H9 (cell line): Measurements from ENCODE around the gene TDRKH. TPM values are rescaled to one million over a fixed set of nuclear protein-coding genes. Genes with fewer than 3 reads are reported as not detected.

Experiments
- DNase-seq: peaks from one replicate; pipeline ENCODE4 v3.0.0-alpha.2; 2017
- H2AFZ ChIP-seq: one replicate; pipeline ENCODE4 v1.6.1; 2013; ENCODE audit warnings: mild to moderate bottlenecking, low read length, control low read depth, moderate library complexity
- H2AK5ac ChIP-seq: 2 replicates; pipeline ENCODE4 v1.6.1; 2013; ENCODE audit warnings: low read length, control low read depth, mixed read lengths; ENCODE audit not compliant: insufficient read length
- H2BK120ac ChIP-seq: one replicate; pipeline ENCODE4 v1.6.1; 2013; ENCODE audit warnings: low read depth, mild to moderate bottlenecking, low read length, control low read depth, inconsistent platforms; ENCODE audit not compliant: poor library complexity, severe bottlenecking
- H2BK12ac ChIP-seq: 2 replicates; pipeline ENCODE4 v1.6.1; 2013; ENCODE audit warnings: low read length, control low read depth, mixed read lengths, low read depth; ENCODE audit not compliant: insufficient read length
- H2BK15ac ChIP-seq: 2 replicates; pipeline ENCODE4 v1.6.1; 2013; ENCODE audit warnings: low read depth, low read length, control low read depth
- H2BK20ac ChIP-seq: one replicate; pipeline ENCODE4 v1.6.1; 2013; ENCODE audit warnings: low read depth, mild to moderate bottlenecking, low read length, control low read depth, inconsistent platforms; ENCODE audit not compliant: poor library complexity, severe bottlenecking
- H2BK5ac ChIP-seq: 2 replicates; pipeline ENCODE4 v1.6.1; 2013; ENCODE audit warnings: low read length, control low read depth, mixed read lengths; ENCODE audit not compliant: insufficient read length
- H3K14ac ChIP-seq: 2 replicates; pipeline ENCODE4 v1.6.1; 2013; ENCODE audit warnings: low read length, control low read depth; ENCODE audit not compliant: insufficient read depth
- H3K18ac ChIP-seq: 2 replicates; pipeline ENCODE4 v1.6.1; 2013; ENCODE audit warnings: low read depth, mild to moderate bottlenecking, mixed read lengths, low read length, control low read depth; ENCODE audit not compliant: insufficient read length
- H3K23ac ChIP-seq: 2 replicates; pipeline ENCODE4 v1.6.1; 2013; ENCODE audit warnings: low read length, control low read depth, mixed read lengths, low read depth; ENCODE audit not compliant: insufficient read length
- H3K23me2 ChIP-seq: 2 replicates; pipeline ENCODE4 v1.6.1; 2013; ENCODE audit warnings: low read depth, mild to moderate bottlenecking, mixed read lengths, low read length, control low read depth; ENCODE audit not compliant: insufficient read length, poor library complexity, severe bottlenecking
- H3K27ac ChIP-seq: 2 replicates; pipeline ENCODE4 v1.5.1; 2013; ENCODE audit warnings: low read length, control low read depth, mixed read lengths, low read depth; ENCODE audit not compliant: insufficient read length
- H3K27me3 ChIP-seq: 2 replicates; pipeline ENCODE4 v1.6.1; 2013; ENCODE audit warnings: low read length, control low read depth, inconsistent platforms; ENCODE audit not compliant: insufficient read depth
- H3K4ac ChIP-seq: 2 replicates; pipeline ENCODE4 v1.6.1; 2013; ENCODE audit warnings: low read depth, mild to moderate bottlenecking, control low read depth, inconsistent platforms, low read length, moderate library complexity
- H3K4me1 ChIP-seq: 2 replicates; pipeline ENCODE4 v1.6.1; 2013; ENCODE audit warnings: low read length, control low read depth, inconsistent platforms; ENCODE audit not compliant: insufficient read depth
- H3K4me2 ChIP-seq: 2 replicates; pipeline ENCODE4 v1.6.1; 2013; ENCODE audit warnings: low read length, control low read depth, mixed read lengths; ENCODE audit not compliant: insufficient read length, insufficient read depth
- H3K56ac ChIP-seq: 2 replicates; pipeline ENCODE4 v1.6.1; 2013; ENCODE audit warnings: low read depth, mild to moderate bottlenecking, mixed read lengths, low read length, control low read depth; ENCODE audit not compliant: insufficient read length
- H3K79me1 ChIP-seq: 2 replicates; pipeline ENCODE4 v1.6.1; 2013; ENCODE audit warnings: low read depth, mild to moderate bottlenecking, moderate library complexity, low read length, control low read depth, inconsistent platforms; ENCODE audit not compliant: insufficient read depth, poor library complexity, severe bottlenecking
- H3K79me2 ChIP-seq: 2 replicates; pipeline ENCODE4 v1.6.1; 2013; ENCODE audit warnings: low read length, control low read depth, inconsistent platforms; ENCODE audit not compliant: insufficient read depth
- H3K9ac ChIP-seq: 2 replicates; pipeline ENCODE4 v1.6.1; 2013; ENCODE audit warnings: low read length, control low read depth, mixed read lengths; ENCODE audit not compliant: insufficient read length; ENCODE audit errors: extremely low read depth
- H3K9me3 ChIP-seq: one replicate; pipeline ENCODE4 v1.6.1; 2013; ENCODE audit warnings: low read depth, low read length, inconsistent platforms; ENCODE audit not compliant: control insufficient read depth
- H3T11ph ChIP-seq: one replicate; pipeline ENCODE4 v1.6.1; 2013; ENCODE audit warnings: mild to moderate bottlenecking, low read length, control low read depth, inconsistent platforms
- H4K20me1 ChIP-seq: one replicate; pipeline ENCODE4 v1.6.1; 2013; ENCODE audit not compliant: control insufficient read depth, insufficient read length, insufficient read depth
- H4K5ac ChIP-seq: 2 replicates; pipeline ENCODE4 v1.6.1; 2013; ENCODE audit warnings: low read depth, mild to moderate bottlenecking, mixed read lengths, low read length, control low read depth; ENCODE audit not compliant: insufficient read length
- H4K8ac ChIP-seq: replicated peaks from 2 replicates; pipeline ENCODE4 v1.6.1; 2013; ENCODE audit warnings: low read length, control low read depth, mixed read lengths, low read depth; ENCODE audit not compliant: insufficient read length
- H4K91ac ChIP-seq: 2 replicates; pipeline ENCODE4 v1.6.1; 2013; ENCODE audit warnings: low read depth, mild to moderate bottlenecking, moderate library complexity, mixed read lengths, low read length, control low read depth; ENCODE audit not compliant: insufficient read length
- H3K27ac Mint-ChIP-seq, 3 experiments: 2 replicates in 2 of 3; 3 replicates in 1 of 3; pipeline ENCODE4 v1.8.0; 2020 to 2021; ENCODE audit warnings: mixed read lengths in 3 of 3, mild to moderate bottlenecking in 1 of 3, moderate library complexity in 1 of 3
- H3K27me3 Mint-ChIP-seq: 2 replicates; pipeline ENCODE4 v1.8.0; 2021; ENCODE audit warnings: low read depth, mild to moderate bottlenecking, moderate library complexity, mixed read lengths
- H3K36me3 Mint-ChIP-seq, 3 experiments: 2 replicates in 2 of 3; 3 replicates in 1 of 3; pipeline ENCODE4 v1.8.0; 2020 to 2021; ENCODE audit warnings: low read depth in 3 of 3, mixed read lengths in 3 of 3; ENCODE audit not compliant: insufficient read depth in 1 of 3
- H3K4me1 Mint-ChIP-seq, 2 experiments: 2 replicates each; pipeline ENCODE4 v1.8.0; 2020; ENCODE audit warnings: mixed read lengths in 2 of 2
- H3K4me3 Mint-ChIP-seq, 2 experiments: 2 replicates in 1 of 2; 3 replicates in 1 of 2; pipeline ENCODE4 v1.8.0; 2020 to 2021; ENCODE audit warnings: mild to moderate bottlenecking in 2 of 2, mixed read lengths in 2 of 2, moderate library complexity in 1 of 2
- H3K9me3 Mint-ChIP-seq, 2 experiments: 2 replicates in 1 of 2; 3 replicates in 1 of 2; pipeline ENCODE4 v1.8.0; 2020; ENCODE audit warnings: mild to moderate bottlenecking in 2 of 2, mixed read lengths in 2 of 2, moderate library complexity in 1 of 2
- CTCF ChIP-seq: fragments of 200-600 bp; sonication (generic); conservative IDR thresholded peaks from 3 replicates; pipeline ENCODE4 v1.8.0; 2021; ENCODE audit warnings: antibody characterized with exemption, mild to moderate bottlenecking
- WGBS: extraction: QIAGEN DNeasy Blood & Tissue Kit; methylation state at CpG from one replicate; pipeline ENCODE4 v1.1.7; 2013; ENCODE audit warnings: missing lambda C conversion rate, low lambda C conversion rate, mixed read lengths; ENCODE audit not compliant: insufficient read length; ENCODE audit errors: extremely low coverage; 5-methylcytosine and 5-hydroxymethylcytosine counted together
- total RNA-seq: library from RNA; stranded (reverse); gene quantifications from 2 replicates; pipeline ENCODE4 v1.2.1, GENCODE V29; 2021

Gene TDRKH
- total RNA-seq, 1 experiment from 2014 or later, result 24.0 TPM

- Histone ChIP-seq H4K8ac (no peak overlapping the region), H4K91ac (no peak overlapping the region), H3K27ac (no peak overlapping the region), H3K14ac (no peak overlapping the region), H3K56ac (no peak overlapping the region), H3K23me2 (no peaks in the 10 kb centered on the region), H3T11ph (no peak overlapping the region), H3K79me1 (no peaks in the 10 kb centered on the region), H2BK20ac (no peak overlapping the region), H3K18ac (no peak overlapping the region), H3K4me1 (no peaks in the 10 kb centered on the region; the same call in 1 of the 2 replicates), H3K27me3 (0 out of 2 replicates have a peak, but pooled peaks cover 2% of the 10 kb centered on the region), H3K9me3 (no peaks in the 10 kb centered on the region), H2BK15ac (no peak overlapping the region), H2BK12ac (no peak overlapping the region), H2BK120ac (no peak overlapping the region), H3K4me2 (no peak overlapping the region), H4K20me1 (no peaks in the 10 kb centered on the region), H3K79me2 (no peaks in the 10 kb centered on the region), H4K5ac (no peak overlapping the region), H2AK5ac (no peak overlapping the region), H3K4ac (no peak overlapping the region), H3K23ac (no peak overlapping the region), H3K9ac (no peak overlapping the region), H2BK5ac (no peak overlapping the region), H2AFZ (no peak overlapping the region)
- Mint-ChIP-seq H3K9me3 (no peaks in the 10 kb centered on the region), H3K27ac (no peak overlapping the region), H3K27me3 (peaks cover 8% of the 10 kb centered on the region), H3K4me3 (no peak overlapping the region), H3K4me1 (peaks cover 16 to 20% of the 10 kb centered on the region in 2 experiments), H3K36me3 (no peaks in the 10 kb centered on the region)
- WGBS, result no CpG with 5 or more reads among the region's 5 CpGs
- DNase-seq, result no peak
- no peak for TF ChIP-seq CTCF
Measured at GRCh38 chr1:151807131-151807530, 16.8 kb upstream of the TDRKH start.
